H1 (cell line): ENCODE results near the gene DUSP9. TPM values are rescaled to one million over a fixed set of nuclear protein-coding genes. Genes with fewer than 3 reads are reported as not detected.

Source experiments
- BCL11A ChIP-seq, 2 experiments: IDR thresholded peaks; one replicate each; pipeline ENCODE4 v1.6.1; 2011; ENCODE audit warnings: low read depth in 2 of 2, low read length in 2 of 2, mild to moderate bottlenecking in 2 of 2
- CBX5 ChIP-seq: fragments of 300-800, 300-1000 bp; sonication (generic); IDR thresholded peaks from 2 replicates; pipeline ENCODE4 v1.7.1; 2016; ENCODE audit warnings: antibody characterized with exemption, low read length, low read depth
- CHD7 ChIP-seq: fragments of 300-600 bp; sonication (generic); IDR thresholded peaks from 2 replicates; pipeline ENCODE4 v1.7.1; 2012; ENCODE audit warnings: low read length, moderate library complexity, mild to moderate bottlenecking, inconsistent platforms; ENCODE audit not compliant: insufficient replicate concordance
- JUN ChIP-seq: IDR thresholded peaks from 2 replicates; pipeline ENCODE4 v1.6.1; 2011; ENCODE audit warnings: low read depth, mild to moderate bottlenecking, improper control_type of control experiment, low read length
- POLR2A ChIP-seq, 2 experiments: IDR thresholded peaks; 1 replicate in 1 of 2; 2 replicates in 1 of 2; pipeline ENCODE4 v1.6.1; 2011; ENCODE audit warnings: low read depth in 2 of 2, low read length in 2 of 2, mild to moderate bottlenecking in 2 of 2; ENCODE audit errors: control extremely low read depth in 1 of 2
- TCF12 ChIP-seq: IDR thresholded peaks from 2 replicates; pipeline ENCODE4 v1.6.1; 2011; ENCODE audit warnings: low read depth, mild to moderate bottlenecking, low read length
- polyA plus RNA-seq, 7 experiments: library from polyadenylated mRNA; depleted of rRNA in 3 of 7; stranded (reverse) in 5 of 7; unstranded in 2 of 7; fragments of >200 nt in 5 of 7; fragments of 200-250 nt in 2 of 7; gene quantifications; 1 replicate in 5 of 7; 2 replicates in 1 of 7; 4 replicates in 1 of 7; pipeline versions ENCODE4 v1.2.1 to v1.2.3, GENCODE V29; 2011 to 2013; ENCODE audit warnings: missing spikeins in 2 of 7, mixed read lengths in 2 of 7
- total RNA-seq: library from RNA; stranded (reverse); fragmentation: NEBNext Ultra II Directional; extraction: Animal tissue kit (Norgen Biotek cat#: 25700); gene quantifications from 2 replicates; pipeline ENCODE4 v1.2.1, GENCODE V29; 2021

The DUSP9 gene
- total and polyA plus RNA-seq, 2 of the 8 experiments (the other 6 are each of a cell fraction or from before 2014, with no cell fraction given), result 0.80 to 1.1 TPM

DNA sequence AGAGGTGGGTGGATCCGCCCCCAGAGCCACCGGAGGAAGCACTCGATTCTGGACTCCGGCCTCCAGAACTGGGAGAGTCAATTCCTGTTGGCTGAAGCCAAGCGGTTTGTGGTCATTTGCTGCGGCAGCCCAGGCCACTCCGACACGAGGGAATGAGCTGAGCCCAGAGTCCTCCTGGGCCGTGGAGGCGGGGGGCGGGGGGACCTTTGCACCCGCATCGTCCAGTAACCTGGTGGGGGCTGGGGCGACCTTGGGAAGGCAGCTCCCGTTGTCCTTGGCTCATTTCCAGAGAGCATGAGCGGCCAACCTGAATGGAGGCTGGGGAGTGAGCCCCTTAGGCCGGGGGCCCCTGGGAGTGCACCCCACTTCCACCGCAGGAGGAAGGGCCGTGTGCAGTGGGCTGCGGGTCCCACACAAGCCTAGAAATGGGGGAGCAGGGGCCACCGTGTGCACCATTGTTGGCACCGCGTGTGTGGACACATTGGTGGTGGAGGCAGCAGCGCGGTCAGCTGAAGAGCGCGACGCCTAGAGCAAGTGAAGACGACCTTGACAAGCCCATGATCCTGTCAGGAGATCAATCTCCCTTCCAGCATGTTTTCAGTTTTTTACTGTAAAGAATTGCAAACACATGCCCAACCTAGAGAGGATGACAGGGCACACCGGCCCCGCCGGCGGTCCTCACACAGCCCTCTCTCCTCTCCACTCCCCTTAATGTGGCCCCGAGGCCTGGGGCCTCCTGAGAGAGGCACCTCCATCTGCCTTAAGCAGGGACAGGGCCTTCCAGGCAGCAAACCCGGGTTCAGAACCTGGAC is 19.9 kb upstream of the DUSP9 start (continued):
- TF ChIP-seq CHD7, result no peak
- TF ChIP-seq POLR2A (IDR thresholded peaks at IDR 0.05; ENCODE audit: control extremely low read depth in 1 of 2, low read depth in 2 of 2, low read length in 2 of 2), result no peak
- no peak for TF ChIP-seq CBX5
- TF ChIP-seq JUN, result no peak
- no peak for TF ChIP-seq TCF12
- no peak for TF ChIP-seq BCL11A (IDR thresholded peaks at IDR 0.05; ENCODE audit: low read depth in 2 of 2, low read length in 2 of 2)
